ENCODE measurements around the gene ATP5ME.

DNA sequence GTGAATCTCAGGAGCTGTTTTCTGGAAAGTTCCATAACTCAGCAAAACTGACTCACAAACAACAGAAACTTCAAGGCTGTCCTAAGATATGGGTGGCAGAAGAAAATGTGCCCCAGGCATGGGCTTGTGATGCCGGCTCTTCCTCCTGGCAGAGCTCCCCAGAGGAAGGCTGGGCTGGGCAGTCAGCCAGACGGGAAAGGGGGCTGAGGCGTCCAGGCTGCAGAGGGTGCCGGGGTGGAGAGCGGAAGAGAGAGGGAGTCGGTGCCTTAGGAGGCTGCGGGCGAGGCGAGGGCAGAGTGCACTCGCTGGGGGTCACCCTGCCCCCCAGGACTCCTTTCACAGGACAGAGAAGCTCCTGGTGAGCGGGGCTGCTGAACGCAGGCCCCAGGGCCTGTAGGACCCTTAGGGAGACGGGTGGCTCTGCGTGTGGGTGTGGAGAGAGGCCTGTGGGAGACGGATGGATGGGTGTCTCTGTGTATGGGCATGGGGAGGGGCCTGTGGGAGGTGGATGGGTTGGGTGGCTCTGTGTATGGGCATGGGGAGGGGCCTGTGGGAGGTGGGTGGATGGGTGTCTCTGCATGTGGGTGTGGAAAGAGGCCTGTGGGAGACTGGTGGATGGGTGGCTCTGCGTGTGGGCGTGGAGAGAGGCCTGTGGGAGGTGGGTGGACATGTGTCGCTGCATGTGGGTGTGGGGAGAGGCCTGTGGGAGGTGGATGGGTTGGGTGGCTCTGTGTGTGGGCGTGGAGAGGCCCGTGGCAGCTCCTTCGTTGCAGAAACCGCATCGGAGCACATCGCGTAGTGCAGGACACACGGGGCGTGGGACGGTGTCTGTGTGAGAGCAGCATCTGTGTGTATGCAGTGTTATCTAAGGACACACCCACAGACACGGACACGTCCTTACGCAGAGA, 47.4 kb upstream of the ATP5ME start:
- TF ChIP-seq CTCF (conservative IDR thresholded peaks at IDR 0.05; ENCODE audit: low read length) = no peak
- TF ChIP-seq EZH2phosphoT487 (IDR thresholded peaks at IDR 0.05; ENCODE audit: borderline replicate concordance, low read depth, low read length) = no peak
